Subcutaneous adipose tissue (tissue), 4 donors: ENCODE data around the gene GPR31. TPM values are rescaled to one million over a fixed set of nuclear protein-coding genes. Genes with fewer than 3 reads are reported as not detected.

Source experiments
- total RNA-seq, 4 donors: library from RNA; depleted of rRNA; stranded (reverse); fragments of >200 nt; gene quantifications; one replicate each; pipeline ENCODE4 v1.1.0, GENCODE V29; 2016
- TF ChIP-seq, protein P1 (sequence below): fragments of 450-650 bp; IDR thresholded peaks from one replicate; pipeline ENCODE4 v1.5.1; 2016; ENCODE audit warnings: low read depth, mild to moderate bottlenecking, control low read depth, antibody characterized with exemption, moderate library complexity

The GPR31 gene, protein sequence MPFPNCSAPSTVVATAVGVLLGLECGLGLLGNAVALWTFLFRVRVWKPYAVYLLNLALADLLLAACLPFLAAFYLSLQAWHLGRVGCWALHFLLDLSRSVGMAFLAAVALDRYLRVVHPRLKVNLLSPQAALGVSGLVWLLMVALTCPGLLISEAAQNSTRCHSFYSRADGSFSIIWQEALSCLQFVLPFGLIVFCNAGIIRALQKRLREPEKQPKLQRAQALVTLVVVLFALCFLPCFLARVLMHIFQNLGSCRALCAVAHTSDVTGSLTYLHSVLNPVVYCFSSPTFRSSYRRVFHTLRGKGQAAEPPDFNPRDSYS
- not detected for total RNA-seq

DNA sequence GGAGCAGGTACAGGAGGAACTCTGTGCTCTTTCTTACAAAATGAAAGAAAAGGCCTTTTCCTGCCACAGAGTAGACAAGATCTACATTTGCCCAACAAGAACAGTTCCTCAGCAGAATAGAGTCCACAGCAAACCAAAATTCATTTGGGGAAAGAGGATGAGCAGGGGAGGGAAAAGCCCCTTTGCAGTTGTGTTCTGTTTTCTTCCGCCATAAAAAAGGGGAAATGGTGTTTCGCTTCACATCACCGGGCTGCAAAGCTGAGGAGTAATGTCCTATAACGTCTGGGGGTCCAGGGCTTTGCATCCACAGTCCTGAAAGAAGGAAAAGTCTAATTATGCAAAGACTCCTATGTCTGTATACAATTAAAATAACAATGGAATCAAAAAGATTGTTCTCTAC, at the start of gene GPR31:
GPR31 (minus strand) TSS at position 118 of the 400 bp plus-strand sequence. CDS start 149 bp downstream, outside the sequence.
- TF ChIP-seq, protein P1, sequence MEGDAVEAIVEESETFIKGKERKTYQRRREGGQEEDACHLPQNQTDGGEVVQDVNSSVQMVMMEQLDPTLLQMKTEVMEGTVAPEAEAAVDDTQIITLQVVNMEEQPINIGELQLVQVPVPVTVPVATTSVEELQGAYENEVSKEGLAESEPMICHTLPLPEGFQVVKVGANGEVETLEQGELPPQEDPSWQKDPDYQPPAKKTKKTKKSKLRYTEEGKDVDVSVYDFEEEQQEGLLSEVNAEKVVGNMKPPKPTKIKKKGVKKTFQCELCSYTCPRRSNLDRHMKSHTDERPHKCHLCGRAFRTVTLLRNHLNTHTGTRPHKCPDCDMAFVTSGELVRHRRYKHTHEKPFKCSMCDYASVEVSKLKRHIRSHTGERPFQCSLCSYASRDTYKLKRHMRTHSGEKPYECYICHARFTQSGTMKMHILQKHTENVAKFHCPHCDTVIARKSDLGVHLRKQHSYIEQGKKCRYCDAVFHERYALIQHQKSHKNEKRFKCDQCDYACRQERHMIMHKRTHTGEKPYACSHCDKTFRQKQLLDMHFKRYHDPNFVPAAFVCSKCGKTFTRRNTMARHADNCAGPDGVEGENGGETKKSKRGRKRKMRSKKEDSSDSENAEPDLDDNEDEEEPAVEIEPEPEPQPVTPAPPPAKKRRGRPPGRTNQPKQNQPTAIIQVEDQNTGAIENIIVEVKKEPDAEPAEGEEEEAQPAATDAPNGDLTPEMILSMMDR, result no peak

DNA sequence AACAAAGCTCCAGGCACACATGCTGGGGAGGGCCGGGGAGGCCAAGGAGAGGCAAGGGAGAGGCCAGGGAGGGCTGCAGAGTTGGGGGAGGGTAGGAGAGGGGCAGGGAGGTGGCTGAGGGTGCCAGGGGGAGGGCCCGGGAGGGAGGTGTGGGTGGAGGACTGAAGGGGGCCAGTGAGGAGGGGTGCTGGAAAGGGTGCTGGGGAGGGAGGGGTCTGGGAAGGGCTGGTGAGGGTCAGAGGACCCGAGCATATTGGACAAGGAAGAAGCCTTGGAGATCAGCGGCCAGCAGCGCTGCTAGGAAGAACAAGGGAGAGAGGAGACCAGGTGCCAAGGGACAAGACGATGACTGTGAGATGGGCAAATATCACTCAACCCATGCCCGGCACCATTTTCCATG, 49.7 kb upstream of the GPR31 start:
- TF ChIP-seq, protein P1, result no peak

DNA sequence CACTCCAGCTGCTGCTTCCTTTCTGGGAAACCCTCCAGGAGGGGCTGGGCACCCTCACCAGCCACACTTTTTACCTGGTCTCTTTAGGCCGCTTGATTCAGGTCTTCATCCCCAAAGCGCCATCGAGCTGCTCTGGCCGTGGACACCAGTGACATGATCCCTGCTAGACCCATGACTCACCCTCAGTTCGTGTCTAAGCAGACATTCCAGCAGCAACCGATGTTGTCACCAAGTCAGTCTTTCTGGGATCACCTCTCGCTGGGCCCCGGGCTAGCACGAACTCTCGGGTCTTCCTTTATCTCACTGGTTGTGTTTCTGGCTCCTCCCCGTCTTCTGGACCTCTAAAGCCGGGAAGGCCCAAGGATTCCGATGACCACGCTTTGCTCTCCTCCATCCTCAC, 43.0 kb upstream of the GPR31 start:
- TF ChIP-seq, protein P1, result no peak

DNA sequence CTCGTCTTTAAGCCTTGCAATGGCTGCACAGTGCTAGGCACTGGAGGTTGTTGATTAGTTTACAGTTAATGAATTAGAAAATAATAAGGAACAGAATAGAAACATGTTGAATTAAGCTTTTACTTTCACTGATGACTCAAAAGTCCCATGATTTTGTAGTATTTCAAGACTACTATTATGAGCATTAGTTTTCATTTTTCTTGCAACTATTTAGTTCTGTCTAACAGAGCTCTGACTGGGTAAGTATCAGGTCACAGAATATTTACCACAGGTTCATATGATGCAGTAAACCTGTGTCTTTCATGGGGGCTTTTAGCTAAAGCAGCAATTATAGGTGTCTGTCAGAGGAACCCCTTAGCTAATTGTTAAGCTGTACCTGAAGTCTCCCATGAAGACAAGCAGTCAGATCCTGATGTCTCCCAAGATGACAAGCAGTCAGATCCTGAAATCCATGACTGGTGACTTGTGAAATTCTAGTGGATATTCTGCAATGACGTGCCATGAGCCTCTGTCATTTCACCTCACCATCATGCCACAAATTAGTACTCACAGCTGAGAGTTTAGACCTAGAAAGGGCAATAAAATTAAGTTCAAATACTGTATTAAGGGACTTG, 8.2 kb upstream of the GPR31 start:
- TF ChIP-seq, protein P1, result no peak

DNA sequence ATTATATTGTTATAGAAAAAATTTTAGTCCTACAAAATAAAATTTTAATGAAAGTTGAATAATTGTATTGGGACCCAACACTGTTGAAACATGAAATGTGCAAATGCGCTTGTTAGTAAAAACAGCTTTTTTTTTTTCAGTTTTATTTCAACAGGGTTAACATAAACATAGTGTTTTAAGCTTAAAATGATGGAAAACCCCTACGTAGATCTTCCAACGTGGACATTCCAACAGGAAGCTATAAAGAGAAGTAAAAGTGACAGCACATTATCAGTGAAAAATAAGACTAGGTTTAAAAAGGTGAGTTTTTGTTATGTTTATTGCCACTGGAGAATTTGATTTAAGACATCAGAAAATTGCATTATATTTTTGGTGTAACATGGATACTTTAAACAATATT, 6.5 kb upstream of the GPR31 start:
- TF ChIP-seq, protein P1, result no peak

DNA sequence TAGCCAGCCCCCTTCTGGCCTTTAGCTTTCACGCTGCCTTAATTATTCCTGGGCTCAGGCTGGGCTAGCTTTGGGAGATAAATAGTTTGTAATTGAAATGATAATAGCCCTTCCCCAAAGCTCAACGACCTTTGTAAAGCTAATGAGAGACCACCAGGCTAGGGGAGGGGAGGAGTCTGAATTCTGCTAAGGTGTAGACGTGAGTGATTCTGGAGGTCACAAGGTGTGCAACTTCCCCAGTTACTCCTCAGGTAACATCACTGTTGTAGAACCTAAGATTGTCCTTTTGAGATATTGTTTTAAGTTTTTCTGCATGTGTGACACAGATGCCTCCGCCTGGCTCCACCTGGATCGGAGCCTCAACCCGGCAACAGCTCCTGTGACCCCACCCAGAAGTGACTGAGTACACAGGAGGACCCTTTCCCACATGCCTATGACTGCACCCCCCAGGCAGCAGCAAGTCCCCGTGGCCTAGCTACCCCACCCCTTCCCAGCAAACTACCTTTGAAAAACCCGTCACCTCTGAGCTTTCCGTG, 5.8 kb upstream of the GPR31 start:
- TF ChIP-seq, protein P1, result no peak

DNA sequence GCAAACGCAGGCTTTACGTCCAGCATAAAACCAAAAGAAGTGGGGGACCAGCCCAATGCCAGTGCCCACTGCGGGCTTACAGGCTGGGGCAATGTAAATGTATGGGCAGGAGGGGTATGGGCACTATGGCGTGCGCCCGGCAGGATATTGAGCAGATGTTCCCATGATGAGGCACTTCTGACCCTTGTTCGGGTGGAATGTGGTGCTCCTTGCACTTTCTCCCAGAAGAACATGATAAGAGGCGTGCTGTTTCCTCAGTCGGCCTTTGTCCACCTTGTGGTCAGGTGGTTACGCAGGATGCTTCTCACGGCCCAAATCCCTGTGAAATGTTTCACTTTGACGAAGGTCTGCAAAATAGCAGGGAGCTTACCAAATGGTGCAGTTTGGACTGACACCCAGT, 4.8 kb upstream of the GPR31 start:
- TF ChIP-seq, protein P1, result no peak
